ENCODE measurements around the gene COL4A1.

Gene COL4A1

DNA sequence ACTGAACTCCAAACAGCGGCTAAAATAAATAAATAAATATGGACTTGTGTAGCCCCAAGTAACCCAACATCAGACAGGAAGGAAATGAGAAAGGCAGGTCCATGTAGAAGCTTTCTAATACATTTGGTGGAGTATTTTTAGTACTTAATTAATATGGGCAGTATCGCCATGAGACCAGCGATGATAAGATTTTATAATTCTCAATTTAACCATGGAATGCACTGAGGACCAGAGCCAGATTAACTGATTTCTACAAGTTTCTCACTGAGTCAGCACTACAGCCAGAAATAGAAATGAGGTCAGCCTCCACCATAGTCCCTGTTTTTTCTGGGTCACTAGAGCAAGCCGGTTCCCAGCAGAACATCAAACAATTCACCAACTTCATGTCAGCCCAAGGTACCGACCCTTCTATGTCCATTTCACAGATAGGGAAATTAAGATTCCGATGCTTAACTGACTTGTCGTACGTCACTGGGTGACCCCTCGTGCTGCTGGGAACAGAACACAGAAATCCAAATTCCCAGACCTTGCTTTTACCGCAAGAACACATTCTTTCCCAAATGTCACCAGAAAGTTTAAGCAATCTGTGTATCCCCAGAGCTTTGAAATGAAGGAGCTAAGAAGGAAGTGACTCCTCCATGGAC is 90.4 kb downstream of the COL4A1 start:
- DNase-seq, result peak; percentile 62

DNA sequence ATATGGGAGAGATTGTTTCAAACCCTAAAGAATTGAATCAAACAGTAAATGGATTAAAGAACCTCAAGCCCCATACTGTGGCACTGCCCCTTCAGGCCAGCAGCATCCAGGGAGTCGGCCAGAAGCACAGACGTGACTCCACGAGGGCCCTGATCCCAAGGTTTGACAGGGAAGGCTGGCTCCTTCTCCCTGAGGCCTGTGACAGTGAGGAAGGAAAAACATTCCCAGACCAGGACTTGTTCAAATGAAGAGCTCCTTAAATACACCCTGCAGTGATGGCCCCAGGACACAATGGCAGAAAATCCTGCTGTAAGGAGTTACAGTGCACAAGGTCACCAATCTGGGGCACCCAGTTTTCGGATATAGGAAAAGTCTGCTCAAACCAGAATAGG is 91.0 kb downstream of the COL4A1 start:
- DNase-seq, result no peak

DNA sequence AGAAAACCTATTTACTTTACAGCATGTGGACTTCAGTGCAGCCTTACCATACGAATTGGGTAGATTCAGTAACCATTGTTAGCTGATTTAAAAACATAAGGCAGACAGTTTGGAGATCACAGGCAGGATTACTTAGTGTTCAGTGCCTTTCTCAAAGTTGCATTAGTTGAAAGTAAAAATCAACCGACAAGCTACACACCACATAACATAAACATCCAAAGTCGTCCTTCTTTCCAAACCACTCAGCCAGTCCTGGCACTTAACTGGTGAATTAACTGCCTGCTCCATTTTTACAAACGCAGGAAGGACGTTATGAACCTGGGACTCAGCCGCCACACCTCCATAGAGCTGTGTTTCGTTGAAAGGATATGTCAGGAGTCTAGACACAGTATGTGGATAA is 91.4 kb downstream of the COL4A1 start:
- no peak for DNase-seq

DNA sequence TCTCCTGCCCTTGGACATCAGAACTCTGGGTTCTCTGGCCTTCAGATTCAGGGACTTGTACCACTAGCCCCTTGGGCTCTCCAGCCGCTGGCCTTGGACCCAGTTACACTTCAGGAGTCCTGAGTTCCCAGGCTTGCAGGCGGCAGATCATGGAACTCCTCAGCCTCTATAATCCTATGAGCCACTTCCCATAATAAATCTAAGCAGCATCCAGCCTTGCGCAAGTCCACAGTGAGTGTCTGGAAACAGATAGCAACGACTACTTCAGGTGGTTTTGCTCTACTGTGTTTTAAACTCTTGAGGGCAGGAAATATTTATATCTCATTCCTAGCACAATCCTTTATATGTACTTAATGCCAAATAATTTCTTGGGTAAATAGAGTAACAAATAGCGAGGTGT is 92.3 kb downstream of the COL4A1 start:
- DNase-seq, result no peak

DNA sequence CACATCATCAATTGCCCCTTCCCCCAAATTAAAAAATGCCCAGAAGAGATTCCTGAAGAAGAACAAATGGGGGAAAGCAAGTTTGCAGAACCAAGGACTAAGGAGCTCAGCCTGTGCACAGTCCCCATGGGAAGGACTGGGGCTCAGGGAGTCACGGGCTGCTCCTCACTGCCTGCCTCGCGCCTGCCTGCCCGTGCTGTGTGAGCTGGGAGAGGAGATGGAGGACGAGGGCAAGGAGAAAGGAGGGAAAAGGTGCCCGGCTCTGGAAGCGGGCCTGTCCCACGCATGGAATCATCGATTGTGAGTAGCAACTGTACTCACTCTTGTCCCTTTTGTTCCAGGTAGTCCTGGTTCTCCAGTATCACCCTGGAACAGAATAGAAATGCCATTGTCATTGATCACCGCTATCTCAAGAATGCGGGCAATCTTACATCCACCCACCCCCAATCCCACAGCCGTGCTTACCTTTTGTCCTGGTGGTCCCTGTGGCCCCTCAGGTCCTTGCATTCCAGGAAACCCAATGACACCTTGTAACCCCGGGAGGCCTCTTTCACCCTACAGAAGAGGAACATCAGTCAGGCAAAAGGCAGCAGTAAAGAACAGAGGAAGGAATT is 93.4 kb downstream of the COL4A1 start:
- DNase-seq, result no peak

DNA sequence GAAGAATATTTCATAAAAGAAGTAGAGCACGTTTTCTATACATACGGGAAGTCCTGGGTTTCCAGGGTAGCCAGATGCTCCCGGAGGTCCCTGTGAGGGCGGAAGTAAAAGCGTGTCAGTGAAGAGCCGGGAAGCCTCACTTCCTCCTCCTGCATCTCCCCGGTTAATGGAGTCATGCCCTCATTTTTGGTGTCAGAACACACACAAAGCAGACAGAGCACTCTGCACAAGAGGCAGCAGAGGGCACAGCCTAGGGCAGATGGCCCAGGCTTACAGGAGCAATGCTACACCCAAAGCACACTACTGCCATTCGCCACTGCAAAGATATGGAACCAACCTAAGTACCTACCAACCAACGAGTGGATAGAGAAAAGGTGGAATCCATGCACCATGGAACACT is 94.4 kb downstream of the COL4A1 start:
- no peak for DNase-seq

DNA sequence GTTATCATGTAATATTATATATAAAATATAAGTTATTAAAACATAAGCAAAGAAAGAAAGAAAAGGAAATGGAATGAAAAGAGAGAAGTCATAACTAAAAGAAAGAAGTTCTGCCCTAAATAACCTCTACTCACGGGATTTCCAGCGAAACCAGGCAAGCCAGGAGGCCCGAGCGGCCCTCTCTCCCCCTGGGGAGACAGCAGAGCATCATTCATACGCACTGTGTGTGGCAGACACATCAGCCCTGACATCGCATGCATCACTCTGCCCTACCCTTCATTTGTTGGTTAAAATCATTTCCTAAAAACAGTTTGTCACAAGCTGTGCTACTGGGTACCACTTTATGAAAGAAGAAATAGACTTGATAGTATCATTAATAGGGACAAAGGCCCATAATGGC is 95.2 kb downstream of the COL4A1 start:
- no peak for DNase-seq

DNA sequence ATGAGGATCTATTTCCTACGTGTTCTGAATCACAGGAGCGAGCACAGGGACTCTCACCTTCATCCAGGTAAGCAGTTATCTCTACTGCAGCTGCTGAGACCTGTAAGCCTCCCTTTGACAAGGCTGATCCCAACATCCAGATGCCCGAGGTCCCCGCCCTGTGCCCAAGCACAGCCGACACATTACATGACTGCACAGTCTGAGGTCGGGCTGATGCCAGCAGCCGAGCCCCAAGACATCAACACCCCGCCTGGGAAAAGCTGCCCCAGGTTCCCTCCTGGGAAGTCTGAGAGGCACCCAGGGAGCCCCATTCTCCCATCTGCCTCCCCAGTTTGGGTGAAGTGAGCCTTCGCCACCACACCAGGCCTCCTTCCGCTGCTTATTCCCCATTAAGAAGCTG is 95.9 kb downstream of the COL4A1 start:
- DNase-seq, result no peak

DNA sequence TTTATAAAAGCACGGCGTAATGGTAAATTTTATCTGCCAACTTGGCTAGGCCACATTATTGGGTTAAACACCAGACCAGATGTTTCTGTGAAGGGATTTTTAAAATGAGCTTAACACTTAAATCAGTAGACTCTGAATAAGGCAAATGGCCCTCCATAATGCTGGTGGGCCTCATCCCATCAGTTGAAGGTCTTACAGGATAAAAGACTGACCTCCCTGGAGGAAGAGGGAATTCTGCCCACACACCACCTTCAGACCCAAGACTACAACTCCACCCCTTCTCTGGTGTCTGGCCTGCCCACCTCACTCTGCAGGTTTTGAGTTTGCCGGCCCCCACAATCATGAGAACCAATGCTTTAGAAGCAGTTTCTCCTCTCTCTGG is 96.4 kb downstream of the COL4A1 start:
- no peak for DNase-seq

DNA sequence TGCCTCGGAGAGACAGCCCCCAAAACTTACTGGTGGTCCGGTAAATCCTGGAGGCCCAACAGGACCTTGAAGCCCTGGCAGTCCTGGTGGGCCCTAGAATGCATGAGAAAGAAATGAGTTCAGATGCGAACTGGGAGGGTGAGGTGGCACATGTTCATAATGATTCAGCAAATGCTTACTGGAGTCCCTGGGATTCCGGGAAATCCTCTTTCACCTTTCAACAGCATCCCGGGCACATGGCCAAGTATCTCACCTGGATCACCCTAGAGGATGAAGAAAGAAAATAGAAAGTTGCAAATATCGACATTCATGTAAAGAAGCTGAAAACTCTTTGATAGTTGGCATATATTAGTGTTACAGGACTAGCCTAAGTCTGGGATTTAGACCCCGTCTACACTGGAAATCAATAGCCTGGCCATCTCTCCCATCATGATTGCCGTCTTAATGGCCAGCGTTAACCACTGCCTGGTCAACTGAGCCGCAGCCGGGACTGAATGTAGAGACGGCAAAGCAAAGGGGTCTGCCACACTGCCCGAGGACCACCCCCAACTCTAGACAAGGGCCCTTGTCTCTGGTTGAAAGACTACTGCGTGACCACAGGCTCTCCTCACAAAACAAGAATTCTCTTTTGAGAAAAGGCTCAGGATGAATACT is 96.9 kb downstream of the COL4A1 start:
- DNase-seq, result no peak

DNA sequence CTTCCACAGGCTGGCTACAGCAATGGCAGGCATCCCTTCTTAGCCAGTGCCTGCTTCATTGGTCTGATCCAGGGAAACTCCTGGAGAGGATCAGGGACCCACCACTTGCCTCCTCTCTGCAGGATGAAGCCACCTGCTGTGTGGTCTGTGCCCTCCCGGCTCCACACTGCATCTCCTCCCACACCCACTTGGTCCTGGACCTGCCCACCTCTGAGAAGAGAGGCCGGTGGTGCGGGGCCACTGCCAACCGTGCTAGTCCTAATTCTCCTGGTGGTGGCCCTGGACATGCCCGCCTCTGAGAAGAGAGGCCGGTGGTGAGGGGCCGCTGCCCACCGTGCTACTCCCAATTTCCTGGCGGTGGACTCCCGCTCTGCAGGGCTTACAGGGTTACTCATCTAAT is 98.8 kb downstream of the COL4A1 start:
- no peak for DNase-seq

DNA sequence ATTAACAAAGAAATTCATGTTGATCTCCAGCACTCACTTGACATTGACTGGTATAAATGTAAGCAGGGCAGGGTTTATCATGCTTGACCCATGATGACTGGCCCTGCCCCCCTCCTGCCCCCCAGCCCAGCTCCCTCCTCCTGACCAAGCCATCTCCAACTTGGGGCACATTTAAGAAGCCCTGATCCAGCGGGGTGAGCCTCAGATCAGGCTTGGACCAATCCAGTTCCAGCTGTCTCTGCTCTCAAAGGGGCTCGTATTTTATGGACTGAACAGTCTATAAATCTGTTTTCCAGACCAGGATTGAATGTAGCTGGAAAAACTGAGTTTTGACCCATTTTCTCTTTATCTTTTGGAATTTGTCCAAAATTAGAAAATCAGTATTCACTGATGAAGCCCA is 100.0 kb downstream of the COL4A1 start:
- DNase-seq, result no peak

DNA sequence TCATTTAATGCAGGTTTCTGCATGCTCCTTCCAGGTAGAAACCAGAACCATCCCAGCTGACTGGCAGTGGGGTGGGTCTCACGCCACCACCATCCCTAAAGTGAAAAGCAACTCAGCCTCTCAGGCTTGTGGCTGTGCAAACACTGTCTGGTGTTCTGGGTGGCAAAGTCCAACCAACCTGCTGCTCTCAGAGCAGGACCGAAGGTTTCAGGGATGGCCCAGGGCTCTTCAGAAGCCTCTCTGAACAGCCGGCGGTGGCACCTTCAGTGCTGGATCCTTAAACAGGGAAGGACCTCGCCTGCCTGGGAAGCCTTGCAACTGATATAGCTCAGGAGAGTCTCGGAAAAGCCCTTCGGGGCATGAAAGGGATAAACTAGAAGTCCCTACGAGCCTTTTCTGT is 100.8 kb downstream of the COL4A1 start:
- no peak for DNase-seq

DNA sequence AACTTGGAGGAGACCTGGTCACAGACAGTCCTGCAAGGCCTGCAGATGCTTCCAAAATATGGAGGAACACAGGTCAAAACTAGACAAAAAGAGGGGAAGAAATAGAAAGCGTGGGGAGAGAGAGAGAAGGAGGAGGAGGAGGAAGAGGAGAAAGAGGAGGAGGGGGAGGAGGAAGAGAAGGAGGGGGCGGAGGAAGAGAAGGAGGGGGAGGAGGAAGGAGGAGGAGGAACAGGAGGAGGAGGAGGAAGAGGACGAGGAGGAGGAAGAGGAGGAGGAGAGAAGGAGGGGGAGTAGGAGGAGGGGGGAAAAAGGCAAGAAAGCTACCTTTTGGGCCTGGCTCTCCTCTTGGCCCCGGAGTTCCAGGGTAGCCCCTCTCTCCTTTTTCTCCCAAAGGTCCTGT is 105.8 kb downstream of the COL4A1 start:
- no peak for DNase-seq

DNA sequence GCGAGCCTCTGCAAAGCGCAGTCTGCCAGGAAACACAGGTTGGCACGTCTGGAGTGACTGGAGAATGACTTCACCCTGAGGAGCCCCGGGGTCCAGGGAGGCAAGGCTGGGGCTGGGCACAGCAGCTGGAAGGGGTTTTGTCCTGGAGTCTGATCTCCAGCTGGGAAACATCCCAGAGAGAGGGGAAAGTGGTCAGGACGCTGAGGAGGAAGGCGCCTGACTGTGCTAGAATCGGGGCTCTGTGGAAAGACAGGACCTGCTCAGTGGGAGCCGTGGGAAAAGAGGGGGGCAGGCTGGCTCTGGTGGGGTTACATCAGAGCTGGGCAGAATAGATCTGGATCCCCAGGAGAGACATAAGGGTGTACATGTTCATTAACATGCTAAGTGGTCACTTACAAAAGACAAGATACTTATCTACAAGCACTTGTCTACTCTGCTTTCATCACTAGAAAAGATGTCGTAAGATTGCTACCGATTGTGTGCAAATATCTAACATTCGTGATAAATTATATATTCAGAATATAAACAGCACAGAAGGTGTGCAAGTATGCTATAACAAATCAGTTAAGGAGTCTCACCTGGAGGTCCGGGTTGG is 106.6 kb downstream of the COL4A1 start:
- no peak for DNase-seq

DNA sequence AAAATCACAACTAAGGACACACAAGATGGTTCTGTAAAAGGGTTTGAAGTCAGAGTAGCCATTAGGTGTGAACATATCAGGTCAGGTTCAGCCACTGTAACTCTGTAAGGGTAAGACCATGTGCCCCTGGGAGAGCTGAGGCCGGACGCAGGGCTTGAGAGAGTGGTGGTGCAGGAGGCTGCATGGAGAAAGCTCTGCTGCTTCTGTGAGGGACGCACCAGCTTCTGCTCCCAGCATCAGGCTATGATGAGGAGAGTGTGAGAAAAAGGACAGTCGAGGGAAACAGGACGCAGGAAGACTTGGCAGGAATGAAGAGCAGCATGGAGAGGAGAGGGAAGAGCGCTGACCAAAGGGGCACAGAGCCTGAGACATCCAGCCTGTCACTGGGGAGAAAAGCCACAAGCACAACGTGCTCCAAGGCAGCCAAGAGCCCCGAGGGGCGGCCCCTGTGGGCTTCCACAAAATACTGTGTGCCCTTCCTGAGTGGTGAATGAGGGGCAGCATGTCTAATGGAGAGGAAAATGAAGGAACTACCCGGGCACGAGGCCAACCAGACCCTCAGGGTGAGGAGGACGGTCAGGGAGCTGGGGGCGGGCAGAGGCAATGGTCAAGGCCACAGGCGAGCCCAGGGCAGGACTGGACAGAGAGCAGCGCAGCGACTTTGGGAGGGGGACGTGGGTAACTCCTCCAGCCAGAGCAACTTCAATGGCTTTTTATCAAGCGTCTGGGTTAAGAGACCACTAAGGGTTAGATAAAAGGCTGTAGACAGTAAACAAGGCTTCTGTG is 107.7 kb downstream of the COL4A1 start:
- no peak for DNase-seq

DNA sequence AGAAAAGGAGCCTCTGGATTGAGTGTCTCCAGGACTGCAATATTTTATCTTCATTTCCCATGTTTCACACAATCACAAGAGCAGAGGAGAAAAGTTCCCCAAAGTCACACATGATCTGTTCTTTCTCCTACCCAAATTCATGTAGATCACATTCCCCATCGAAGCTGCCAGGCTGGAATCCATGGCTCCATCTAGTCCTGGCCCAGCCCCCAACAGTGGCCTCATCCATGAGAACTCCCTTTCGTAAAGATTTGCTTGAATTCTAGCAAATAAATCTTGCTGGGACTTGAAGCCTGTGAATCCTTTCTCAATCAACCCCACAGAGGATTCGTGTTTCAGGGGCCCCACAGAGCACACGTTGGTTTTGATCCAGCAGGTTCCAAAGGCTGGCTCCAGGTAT is 109.5 kb downstream of the COL4A1 start:
- no peak for DNase-seq

DNA sequence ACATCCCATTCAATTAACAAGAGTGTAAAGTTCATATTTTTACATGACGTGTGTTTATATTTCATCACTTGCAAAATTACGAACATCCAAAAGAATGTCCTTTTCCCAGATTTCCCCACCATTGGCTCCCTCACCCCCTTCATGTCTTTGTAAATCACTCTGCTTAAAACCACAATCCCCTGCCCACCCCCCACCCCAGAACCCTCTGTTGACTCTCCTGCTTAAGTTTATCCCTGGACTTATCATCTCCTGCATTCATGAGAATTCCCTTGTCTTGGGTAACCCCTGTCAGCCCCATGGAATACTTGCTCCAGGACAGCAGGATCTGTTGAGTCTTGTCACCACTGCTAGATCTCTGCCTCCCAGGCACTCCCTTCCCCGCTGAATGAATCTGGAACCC is 109.9 kb downstream of the COL4A1 start:
- DNase-seq, result no peak

DNA sequence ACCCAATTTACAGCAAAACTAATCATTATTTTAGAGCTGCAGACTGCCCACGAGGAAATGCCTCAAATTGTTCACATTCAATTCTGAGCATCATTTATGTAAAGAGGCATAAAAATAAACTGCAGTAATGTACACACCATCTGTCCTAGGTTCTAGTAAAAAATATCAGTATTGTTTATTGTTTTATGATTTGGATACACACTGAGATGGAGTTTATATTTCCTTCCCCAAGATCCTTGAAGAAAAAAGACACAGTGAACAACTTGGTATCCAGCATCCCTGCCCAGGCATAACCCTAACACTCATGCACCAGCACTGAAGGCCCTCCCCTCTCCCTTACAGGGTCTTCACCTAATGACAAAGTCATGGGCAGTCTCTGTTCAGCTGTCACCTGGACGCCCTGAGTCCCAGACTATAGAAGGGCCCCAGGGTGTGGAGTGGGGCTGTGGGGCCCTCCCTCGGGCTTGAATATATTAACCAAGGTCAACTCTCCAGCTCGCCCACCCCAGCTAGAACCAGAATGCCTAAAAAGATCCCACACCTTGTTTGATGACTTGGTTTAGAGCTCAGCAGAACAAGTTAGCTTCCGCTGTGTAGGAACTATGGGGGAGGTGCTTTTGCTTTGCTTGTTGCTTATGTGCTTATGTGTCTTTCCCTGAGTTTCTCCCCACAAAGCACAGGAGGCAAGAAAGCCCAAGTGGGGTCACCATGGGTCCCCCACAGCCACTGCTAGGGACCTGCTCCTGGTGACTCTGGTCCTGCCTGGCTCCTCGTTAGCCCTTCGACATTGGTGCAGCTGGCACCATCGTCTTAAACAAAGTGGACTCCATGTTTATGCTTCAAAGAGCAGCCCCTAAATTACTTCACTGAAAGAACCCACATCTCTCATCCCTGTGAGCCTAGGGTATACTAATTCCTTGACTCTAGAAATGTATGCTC is 111.1 kb downstream of the COL4A1 start:
- no peak for DNase-seq

DNA sequence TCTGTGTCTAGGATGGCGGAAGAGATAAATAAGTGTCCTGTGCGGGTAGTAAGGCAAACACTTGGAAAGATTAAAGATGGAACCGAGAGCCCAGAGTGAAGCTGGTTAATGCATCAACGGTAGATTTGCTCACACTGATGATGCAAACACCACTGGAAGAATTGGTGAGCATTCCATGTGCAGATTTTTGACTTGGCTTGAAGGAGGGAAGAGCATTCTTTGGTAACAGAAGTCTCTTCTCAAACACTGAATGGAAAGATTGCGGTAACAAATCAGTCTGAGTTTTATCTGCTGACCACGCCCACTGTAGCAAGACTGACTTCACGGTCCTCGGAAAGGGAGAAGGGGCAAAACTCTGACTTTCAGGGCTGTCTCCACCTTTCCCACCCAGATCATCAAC is 112.5 kb downstream of the COL4A1 start:
- DNase-seq, result no peak

DNA sequence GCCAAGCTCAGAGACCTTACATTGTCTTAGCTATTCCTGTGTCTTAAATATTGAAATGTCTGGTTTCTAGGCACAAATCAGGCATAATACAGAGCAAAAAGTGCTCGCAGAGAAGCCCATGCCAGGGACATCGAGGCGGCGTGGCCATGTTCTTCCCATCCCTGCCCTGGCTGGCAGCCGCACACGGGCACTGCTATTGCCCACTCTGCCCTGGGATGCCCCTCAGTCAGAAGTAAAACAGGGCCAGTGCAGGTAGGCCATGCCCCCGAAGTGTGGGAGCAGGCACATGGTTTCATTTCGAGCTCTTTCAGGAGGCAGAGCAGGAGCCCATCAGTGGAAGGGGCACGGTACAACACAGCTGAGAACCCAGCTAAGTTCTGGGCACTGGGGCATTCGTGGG is 113.5 kb downstream of the COL4A1 start:
- no peak for DNase-seq

DNA sequence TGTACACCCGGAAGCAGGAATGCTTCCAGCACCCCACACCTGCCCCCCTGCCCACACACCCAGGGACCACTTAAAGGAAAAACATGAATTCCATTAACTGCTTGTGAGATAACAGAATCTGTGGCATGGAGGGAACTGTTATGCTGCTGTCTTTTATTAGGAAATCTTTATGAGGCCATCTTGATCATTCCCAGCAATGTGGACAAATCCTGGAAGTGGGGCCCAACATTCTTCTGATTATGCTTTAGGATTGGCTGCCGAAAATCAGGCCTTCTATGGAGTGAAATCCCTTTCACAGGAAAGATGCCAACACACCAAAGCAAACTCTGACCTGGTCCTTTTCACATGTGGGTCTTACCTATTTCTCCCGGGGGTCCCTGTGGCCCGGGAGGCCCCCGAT is 114.5 kb downstream of the COL4A1 start:
- no peak for DNase-seq

Data from kidney glomerular epithelial cell (primary cell).